Retinal pigment epithelial cell (primary cell): ENCODE results near the gene TST.

Experiments used
- DNase-seq: peaks from one replicate; pipeline ENCODE4 v3.0.0-alpha.2; 2010; ENCODE audit warnings: low read depth
- H3K4me3 ChIP-seq: 2 replicates; pipeline ENCODE4 v1.5.1; 2011; ENCODE audit warnings: mild to moderate bottlenecking, low read length, control low read depth, moderate library complexity
- CTCF ChIP-seq: conservative IDR thresholded peaks from 2 replicates; pipeline ENCODE4 v1.5.1; 2011; ENCODE audit warnings: low read depth, low read length, control low read depth, inconsistent platforms

TST gene

GRCh38 chr22:37030560-37031281 lies 11.5 kb upstream of the TST start:
- no peak overlapping the region for H3K4me3 ChIP-seq
- DNase-seq: no peak
- no peak for TF ChIP-seq CTCF

GRCh38 chr22:37028692-37029674 lies 9.7 kb upstream of the TST start:
- DNase-seq: no peak
- no peak for TF ChIP-seq CTCF
- no peak overlapping the region for H3K4me3 ChIP-seq

- TF ChIP-seq CTCF: no peak
- no peak for DNase-seq
- H3K4me3 ChIP-seq: no peak overlapping the region
These were observed 8.3 kb upstream of the TST start for GRCh38 chr22:37027556-37027955.

- H3K4me3 ChIP-seq: no peak overlapping the region
- no peak for DNase-seq
- TF ChIP-seq CTCF: no peak
These were observed 7.1 kb upstream of the TST start for GRCh38 chr22:37026325-37026724.

GRCh38 chr22:37025500-37026070 lies 6.3 kb upstream of the TST start:
- H3K4me3 ChIP-seq: no peak overlapping the region
- no peak for DNase-seq
- TF ChIP-seq CTCF: no peak

- no peak overlapping the region for H3K4me3 ChIP-seq
- no peak for TF ChIP-seq CTCF
- no peak for DNase-seq
These were observed 5.3 kb upstream of the TST start for GRCh38 chr22:37024339-37025157.
